DND-41 (cell line): ENCODE data around the gene PLAC8.

ENCODE experiments used
- ATAC-seq: fragments of 200-7000 bp; cut with Tn5 transposase; 3 replicates; pipeline ENCODE4 v1.9.1; 2021; ENCODE audit warnings: low read depth; ENCODE audit not compliant: insufficient read depth
- DNase-seq: peaks from one replicate; pipeline ENCODE4 v3.0.0-alpha.2; 2020
- H2AFZ ChIP-seq: 2 replicates; pipeline ENCODE4 v1.6.0; 2012; ENCODE audit warnings: low read depth, low read length
- H3K27ac ChIP-seq: 2 replicates; pipeline ENCODE4 v1.5.1; 2012; ENCODE audit warnings: low read length, inconsistent platforms
- H3K27me3 ChIP-seq: fragments of 200-600 bp; sonication (generic); 2 replicates; pipeline ENCODE4 v1.6.0; 2012; ENCODE audit warnings: low read length, mild to moderate bottlenecking, inconsistent platforms; ENCODE audit not compliant: insufficient read depth, poor library complexity
- H3K36me3 ChIP-seq: 2 replicates; pipeline ENCODE4 v1.5.1; 2012; ENCODE audit warnings: low read length, inconsistent platforms; ENCODE audit not compliant: insufficient read depth
- H3K4me1 ChIP-seq: 2 replicates; pipeline ENCODE4 v1.5.1; 2012; ENCODE audit warnings: mild to moderate bottlenecking, low read length; ENCODE audit not compliant: insufficient read depth
- H3K4me2 ChIP-seq: 2 replicates; pipeline ENCODE4 v1.6.0; 2012; ENCODE audit warnings: mild to moderate bottlenecking, moderate library complexity, low read length, inconsistent platforms; ENCODE audit not compliant: insufficient read depth
- H3K4me3 ChIP-seq, 2 experiments: fragments of 200-600 bp in 1 of 2; shearing (Covaris generic) in 1 of 2; 2 replicates each; pipeline ENCODE4 v1.5.1; 2012 to 2016; ENCODE audit warnings: inconsistent platforms in 2 of 2, low read length in 2 of 2, mild to moderate bottlenecking in 2 of 2, low read depth in 1 of 2, moderate library complexity in 1 of 2
- H3K79me2 ChIP-seq: 2 replicates; pipeline ENCODE4 v1.6.0; 2012; ENCODE audit warnings: low read length, inconsistent platforms; ENCODE audit not compliant: insufficient read depth
- H3K9ac ChIP-seq: 2 replicates; pipeline ENCODE4 v1.6.0; 2012; ENCODE audit warnings: low read depth, mild to moderate bottlenecking, inconsistent platforms, low read length, moderate library complexity
- H3K9me3 ChIP-seq: 2 replicates; pipeline ENCODE4 v1.5.1; 2012; ENCODE audit warnings: low read length, moderate library complexity, mild to moderate bottlenecking, inconsistent platforms; ENCODE audit not compliant: insufficient read depth, severe bottlenecking
- H4K20me1 ChIP-seq: 2 replicates; pipeline ENCODE4 v1.6.0; 2012; ENCODE audit warnings: low read length; ENCODE audit not compliant: insufficient read depth
- EZH2 ChIP-seq: IDR thresholded peaks from 3 replicates; pipeline ENCODE4 v1.6.1; 2012; ENCODE audit warnings: borderline replicate concordance, low read depth, mild to moderate bottlenecking, moderate library complexity, low read length, inconsistent platforms; ENCODE audit not compliant: severe bottlenecking
- TF ChIP-seq, protein P1 (sequence below): IDR thresholded peaks from 2 replicates; pipeline ENCODE4 v1.5.1; 2012; ENCODE audit warnings: borderline replicate concordance, low read length, moderate library complexity, mild to moderate bottlenecking; ENCODE audit not compliant: poor library complexity, severe bottlenecking; ENCODE audit errors: extremely low read depth

Gene PLAC8

DNA sequence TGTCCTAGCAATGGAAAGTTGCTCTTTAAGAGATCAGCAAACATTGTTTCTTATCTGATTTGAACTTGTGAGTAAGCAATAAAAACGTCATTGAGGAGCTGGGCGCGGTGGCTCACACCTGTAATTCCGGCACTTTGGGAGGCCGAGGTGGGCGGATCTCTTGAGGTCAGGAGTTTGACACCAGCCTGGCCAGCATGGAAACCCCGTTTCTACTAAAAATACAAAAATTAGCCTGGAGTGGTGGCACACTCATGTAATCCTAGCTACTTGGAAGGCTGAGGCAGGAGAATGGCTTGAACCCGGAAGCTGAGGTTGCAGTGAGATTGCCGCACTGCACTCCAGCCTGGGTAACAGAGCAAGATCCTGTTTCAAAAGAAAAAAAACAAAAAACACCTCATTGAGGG is 11.2 kb upstream of the PLAC8 start:
- Histone ChIP-seq H3K4me2 (no peak overlapping the region), H3K36me3 (no peaks in the 10 kb centered on the region), H3K27me3 (no peaks in the 10 kb centered on the region), H3K4me1 (no peaks in the 10 kb centered on the region), H4K20me1 (no peaks in the 10 kb centered on the region), H3K9me3 (peaks cover 4% of the 10 kb centered on the region), H3K27ac (no peak overlapping the region), H3K79me2 (no peaks in the 10 kb centered on the region), H3K9ac (no peak overlapping the region), H2AFZ (no peak overlapping the region), H3K4me3 (no peak overlapping the region)
- peak; percentile 45 for DNase-seq
- peak; percentile 84 for ATAC-seq
- TF ChIP-seq, protein P1, sequence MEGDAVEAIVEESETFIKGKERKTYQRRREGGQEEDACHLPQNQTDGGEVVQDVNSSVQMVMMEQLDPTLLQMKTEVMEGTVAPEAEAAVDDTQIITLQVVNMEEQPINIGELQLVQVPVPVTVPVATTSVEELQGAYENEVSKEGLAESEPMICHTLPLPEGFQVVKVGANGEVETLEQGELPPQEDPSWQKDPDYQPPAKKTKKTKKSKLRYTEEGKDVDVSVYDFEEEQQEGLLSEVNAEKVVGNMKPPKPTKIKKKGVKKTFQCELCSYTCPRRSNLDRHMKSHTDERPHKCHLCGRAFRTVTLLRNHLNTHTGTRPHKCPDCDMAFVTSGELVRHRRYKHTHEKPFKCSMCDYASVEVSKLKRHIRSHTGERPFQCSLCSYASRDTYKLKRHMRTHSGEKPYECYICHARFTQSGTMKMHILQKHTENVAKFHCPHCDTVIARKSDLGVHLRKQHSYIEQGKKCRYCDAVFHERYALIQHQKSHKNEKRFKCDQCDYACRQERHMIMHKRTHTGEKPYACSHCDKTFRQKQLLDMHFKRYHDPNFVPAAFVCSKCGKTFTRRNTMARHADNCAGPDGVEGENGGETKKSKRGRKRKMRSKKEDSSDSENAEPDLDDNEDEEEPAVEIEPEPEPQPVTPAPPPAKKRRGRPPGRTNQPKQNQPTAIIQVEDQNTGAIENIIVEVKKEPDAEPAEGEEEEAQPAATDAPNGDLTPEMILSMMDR = no peak
- TF ChIP-seq EZH2 = no peak

DNA sequence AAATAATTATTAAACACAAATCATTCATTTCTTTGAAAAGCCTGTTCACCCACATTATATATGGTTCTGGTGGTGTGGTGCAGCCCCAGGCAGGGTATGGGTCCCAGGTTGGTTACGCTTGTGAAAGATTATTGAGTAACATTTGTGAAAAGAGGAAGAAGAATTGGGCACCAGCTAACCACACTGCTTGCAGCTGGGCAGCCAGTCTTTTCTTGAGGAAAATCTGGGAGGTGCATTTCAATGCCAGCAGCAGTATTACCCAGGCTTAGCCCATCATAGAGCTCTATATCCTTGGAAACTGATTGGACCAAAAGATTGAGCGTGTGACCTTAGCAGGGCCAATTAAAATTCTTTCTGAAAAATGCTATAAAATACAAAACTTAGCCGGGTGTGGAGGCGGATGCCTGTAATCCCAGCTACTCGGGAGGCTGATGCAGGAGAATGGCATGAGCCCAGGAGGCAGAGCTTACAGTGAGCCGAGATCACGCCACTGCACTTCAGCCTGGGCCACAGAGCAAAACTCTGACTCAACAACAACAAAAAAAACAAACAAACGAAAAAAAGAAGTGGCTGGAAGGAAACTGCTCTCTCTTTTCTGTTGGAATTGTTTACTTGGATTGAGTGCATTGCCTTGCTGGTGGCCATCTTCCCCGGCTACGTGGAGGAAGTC is 9.7 kb upstream of the PLAC8 start:
- Histone ChIP-seq H3K27me3 (no peaks in the 10 kb centered on the region), H3K4me2 (no peak overlapping the region), H3K79me2 (no peaks in the 10 kb centered on the region), H3K9ac (no peak overlapping the region), H3K4me1 (no peaks in the 10 kb centered on the region), H4K20me1 (no peaks in the 10 kb centered on the region), H3K27ac (no peak overlapping the region), H2AFZ (no peak overlapping the region), H3K9me3 (peaks cover 4% of the 10 kb centered on the region), H3K4me3 (no peak overlapping the region), H3K36me3 (no peaks in the 10 kb centered on the region)
- DNase-seq (no peak), ATAC-seq (peak; percentile 38; the same call in 1 of the 3 replicates)
- TF ChIP-seq, protein P1 = no peak
- no peak for TF ChIP-seq EZH2

DNA sequence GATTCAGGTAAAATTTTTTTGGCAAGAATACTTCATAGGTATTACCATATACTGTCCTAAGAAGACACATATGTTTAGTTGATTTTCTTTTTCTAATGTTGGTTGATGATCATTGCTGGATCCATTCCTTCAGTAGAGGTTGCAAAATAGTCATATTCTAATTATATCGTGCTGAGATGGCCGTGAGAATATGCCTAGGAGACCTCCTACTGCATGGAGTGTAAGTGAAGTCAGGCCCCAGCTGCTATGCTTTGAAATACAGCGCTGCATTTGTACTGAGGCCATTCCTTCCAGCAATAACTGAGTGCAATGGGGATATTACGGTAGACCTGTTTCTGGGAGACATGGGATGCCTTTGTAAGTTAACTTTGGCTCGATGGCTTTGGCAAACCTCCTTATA is 6.7 kb upstream of the PLAC8 start:
- Histone ChIP-seq H3K27ac (no peak overlapping the region), H3K9ac (no peak overlapping the region), H3K4me1 (no peaks in the 10 kb centered on the region), H3K4me3 (no peak overlapping the region), H3K4me2 (no peak overlapping the region), H2AFZ (no peak overlapping the region), H3K36me3 (no peaks in the 10 kb centered on the region), H3K9me3 (peaks cover 4% of the 10 kb centered on the region), H3K27me3 (no peaks in the 10 kb centered on the region), H4K20me1 (no peaks in the 10 kb centered on the region), H3K79me2 (no peaks in the 10 kb centered on the region)
- TF ChIP-seq, protein P1 = no peak
- no peak for TF ChIP-seq EZH2
- DNase-seq (no peak), ATAC-seq (no peak)
